ENCODE results near the gene MON2. TPM values are rescaled to one million over a fixed set of nuclear protein-coding genes. Genes with fewer than 3 reads are reported as not detected.
"Not testable (repeated sequence)": the region's sequence is repeated elsewhere in the genome, so short reads cannot be mapped to it uniquely, and the experiment has no call there.

MON2 gene
- total RNA-seq, 2 experiments from 2014 or later = 29.2 to 29.8 TPM

GRCh38 chr12:62533087-62533754, 66.6 kb downstream of the MON2 start:
- no peak for DNase-seq
- CTCF ChIA-PET = no interaction called here
- Mint-ChIP-seq H3K4me1 (ENCODE audit: low read depth) (no peaks in the 10 kb centered on the region), H3K27me3 (ENCODE audit: low read depth) (no peaks in the 10 kb centered on the region), H3K27ac (no peak overlapping the region), H3K36me3 (ENCODE audit: low read depth) (peaks cover 23% of the 10 kb centered on the region), H3K9me3 (no peaks in the 10 kb centered on the region), H3K4me3 (no peak overlapping the region)
- intact Hi-C loops (cut with micrococcal nuclease) = no loop called here

GRCh38 chr12:62533755-62534107, 67.1 kb downstream of the MON2 start:
- Mint-ChIP-seq H3K27me3 (ENCODE audit: low read depth) (no peaks in the 10 kb centered on the region), H3K4me1 (ENCODE audit: low read depth) (no peaks in the 10 kb centered on the region), H3K27ac (no peak overlapping the region), H3K36me3 (ENCODE audit: low read depth) (peaks cover 24% of the 10 kb centered on the region), H3K4me3 (no peak overlapping the region), H3K9me3 (no peaks in the 10 kb centered on the region)
- intact Hi-C loops (cut with micrococcal nuclease) = no loop called here
- no peak for DNase-seq
- CTCF ChIA-PET = no interaction called here

GRCh38 chr12:62536546-62536945, 69.9 kb downstream of the MON2 start:
- H3K4me3 Mint-ChIP-seq = no peak overlapping the region
- no peak overlapping the region for H3K27ac Mint-ChIP-seq
- H3K36me3 Mint-ChIP-seq (ENCODE audit: low read depth) = peaks cover 20% of the 10 kb centered on the region
- H3K4me1 Mint-ChIP-seq (ENCODE audit: low read depth) = no peaks in the 10 kb centered on the region
- H3K27me3 Mint-ChIP-seq (ENCODE audit: low read depth) = no peaks in the 10 kb centered on the region
- no peaks in the 10 kb centered on the region for H3K9me3 Mint-ChIP-seq
- CTCF ChIA-PET = no interaction called here
- DNase-seq = no peak
- intact Hi-C loops (cut with micrococcal nuclease) = no loop called here

GRCh38 chr12:62537551-62537950, 70.9 kb downstream of the MON2 start:
- CTCF ChIA-PET = interaction anchor here (1.6 kb wide), 1 partner anchor 12 kb away, joined by 3 read pairs; no protein-coding TSS in a partner anchor
- DNase-seq = no peak
- Mint-ChIP-seq H3K4me3 (no peak overlapping the region), H3K36me3 (ENCODE audit: low read depth) (peaks cover 20% of the 10 kb centered on the region), H3K4me1 (ENCODE audit: low read depth) (peaks cover 3% of the 10 kb centered on the region), H3K27me3 (ENCODE audit: low read depth) (no peaks in the 10 kb centered on the region), H3K9me3 (no peaks in the 10 kb centered on the region), H3K27ac (no peak overlapping the region)
- intact Hi-C loops (cut with micrococcal nuclease) = no loop called here

- no peaks in the 10 kb centered on the region for H3K27me3 Mint-ChIP-seq (ENCODE audit: low read depth)
- no peak overlapping the region for H3K4me3 Mint-ChIP-seq
- peaks cover 11% of the 10 kb centered on the region for H3K36me3 Mint-ChIP-seq (ENCODE audit: low read depth)
- no peak for DNase-seq
- H3K4me1 Mint-ChIP-seq (ENCODE audit: low read depth) = peaks cover 6% of the 10 kb centered on the region
- no peak overlapping the region for H3K27ac Mint-ChIP-seq
- intact Hi-C loops (cut with micrococcal nuclease) = no loop called here
- CTCF ChIA-PET = no interaction called here
- no peaks in the 10 kb centered on the region for H3K9me3 Mint-ChIP-seq
These were observed 73.7 kb downstream of the MON2 start for GRCh38 chr12:62540354-62540753.

- Mint-ChIP-seq H3K36me3 (ENCODE audit: low read depth) (peaks cover 11% of the 10 kb centered on the region), H3K27me3 (ENCODE audit: low read depth) (no peaks in the 10 kb centered on the region), H3K27ac (no peak overlapping the region), H3K4me1 (ENCODE audit: low read depth) (peaks cover 6% of the 10 kb centered on the region), H3K4me3 (no peak overlapping the region), H3K9me3 (no peaks in the 10 kb centered on the region)
- no peak for DNase-seq
- intact Hi-C loops (cut with micrococcal nuclease) = no loop called here
- CTCF ChIA-PET = no interaction called here
These were observed 76.2 kb downstream of the MON2 start for GRCh38 chr12:62542814-62543213.

- no peaks in the 10 kb centered on the region for H3K9me3 Mint-ChIP-seq
- DNase-seq = no peak
- CTCF ChIA-PET = no interaction called here
- H3K27ac Mint-ChIP-seq = no peak overlapping the region
- no peaks in the 10 kb centered on the region for H3K27me3 Mint-ChIP-seq (ENCODE audit: low read depth)
- H3K36me3 Mint-ChIP-seq (ENCODE audit: low read depth) = peaks cover 13% of the 10 kb centered on the region
- no peak overlapping the region for H3K4me3 Mint-ChIP-seq
- intact Hi-C loops (cut with micrococcal nuclease) = no loop called here
- peaks cover 6% of the 10 kb centered on the region for H3K4me1 Mint-ChIP-seq (ENCODE audit: low read depth)
These were observed 76.7 kb downstream of the MON2 start for GRCh38 chr12:62543324-62543723.

GRCh38 chr12:62543741-62544140, 77.1 kb downstream of the MON2 start:
- H3K9me3 Mint-ChIP-seq = no peaks in the 10 kb centered on the region
- CTCF ChIA-PET = interaction anchor here (0.5 kb wide), 1 partner anchor 73 kb away, joined by 3 read pairs; no protein-coding TSS in a partner anchor
- peaks cover 6% of the 10 kb centered on the region for H3K4me1 Mint-ChIP-seq (ENCODE audit: low read depth)
- no peak for DNase-seq
- H3K27ac Mint-ChIP-seq = no peak overlapping the region
- intact Hi-C loops (cut with micrococcal nuclease) = no loop called here
- no peaks in the 10 kb centered on the region for H3K27me3 Mint-ChIP-seq (ENCODE audit: low read depth)
- no peak overlapping the region for H3K4me3 Mint-ChIP-seq
- peaks cover 13% of the 10 kb centered on the region for H3K36me3 Mint-ChIP-seq (ENCODE audit: low read depth)

GRCh38 chr12:62552906-62553556, 86.4 kb downstream of the MON2 start:
- H3K4me3 Mint-ChIP-seq = no peak overlapping the region
- DNase-seq = no peak
- no peaks in the 10 kb centered on the region for H3K9me3 Mint-ChIP-seq
- no peaks in the 10 kb centered on the region for H3K27me3 Mint-ChIP-seq (ENCODE audit: low read depth)
- peaks cover 32% of the 10 kb centered on the region for H3K36me3 Mint-ChIP-seq (ENCODE audit: low read depth)
- intact Hi-C loops (cut with micrococcal nuclease) = no loop called here
- CTCF ChIA-PET = no interaction called here
- H3K27ac Mint-ChIP-seq = no peak overlapping the region
- H3K4me1 Mint-ChIP-seq (ENCODE audit: low read depth) = no peaks in the 10 kb centered on the region

- peaks cover 18% of the 10 kb centered on the region for H3K36me3 Mint-ChIP-seq (ENCODE audit: low read depth)
- H3K4me1 Mint-ChIP-seq (ENCODE audit: low read depth); H3K4me3 Mint-ChIP-seq; H3K27ac Mint-ChIP-seq; H3K27me3 Mint-ChIP-seq (ENCODE audit: low read depth); intact Hi-C loops (cut with micrococcal nuclease); H3K9me3 Mint-ChIP-seq; DNase-seq; CTCF ChIA-PET: not testable (repeated sequence)
These were observed 92.7 kb downstream of the MON2 start for GRCh38 chr12:62559366-62559765.

- CTCF ChIA-PET = interaction anchor here (0.7 to 1.6 kb wide), 2 partner anchors 232 to 1509 kb away, joined by 3 to 4 read pairs; no protein-coding TSS in a partner anchor
- Mint-ChIP-seq H3K4me1 (ENCODE audit: low read depth) (no peaks in the 10 kb centered on the region), H3K36me3 (ENCODE audit: low read depth) (peaks cover 15% of the 10 kb centered on the region), H3K9me3 (no peaks in the 10 kb centered on the region), H3K4me3 (no peak overlapping the region), H3K27me3 (ENCODE audit: low read depth) (no peaks in the 10 kb centered on the region), H3K27ac (no peak overlapping the region)
- no peak for DNase-seq
- intact Hi-C loops (cut with micrococcal nuclease) = no loop called here
These were observed 96.2 kb downstream of the MON2 start for GRCh38 chr12:62562846-62563245.

GRCh38 chr12:62575036-62575435, 108.4 kb downstream of the MON2 start:
- Mint-ChIP-seq H3K36me3 (ENCODE audit: low read depth) (peaks cover 15% of the 10 kb centered on the region), H3K27ac (no peak overlapping the region)

GRCh38 chr12:62576503-62576902, 109.9 kb downstream of the MON2 start:
- Mint-ChIP-seq H3K4me3 (no peak overlapping the region), H3K36me3 (ENCODE audit: low read depth) (peaks cover 11% of the 10 kb centered on the region), H3K27me3 (ENCODE audit: low read depth) (no peaks in the 10 kb centered on the region), H3K27ac (no peak overlapping the region), H3K4me1 (ENCODE audit: low read depth) (no peaks in the 10 kb centered on the region), H3K9me3 (no peaks in the 10 kb centered on the region)
- intact Hi-C loops (cut with micrococcal nuclease) = no loop called here
- CTCF ChIA-PET = interaction anchor here (1.1 kb wide), 1 partner anchor 223 kb away, joined by 3 read pairs; no protein-coding TSS in a partner anchor
- DNase-seq = no peak

More at GRCh38 chr12:62575036-62575435, 108.4 kb downstream of the MON2 start:
- intact Hi-C loops (cut with micrococcal nuclease) = no loop called here
- CTCF ChIA-PET = interaction anchor here (0.8 to 1.3 kb wide), 4 partner anchors 48 to 238 kb away, joined by 3 to 5 read pairs (median 4); no protein-coding TSS in a partner anchor
- Mint-ChIP-seq H3K27me3 (ENCODE audit: low read depth) (no peaks in the 10 kb centered on the region), H3K9me3 (no peaks in the 10 kb centered on the region), H3K4me1 (ENCODE audit: low read depth) (no peaks in the 10 kb centered on the region), H3K4me3 (no peak overlapping the region)
- no peak for DNase-seq
